K562 (cell line): ENCODE results near the gene TP73. TPM values are rescaled to one million over a fixed set of nuclear protein-coding genes. Genes with fewer than 3 reads are reported as not detected.

ENCODE experiments used
- ARID1B ChIP-seq: fragments of 450-650 bp; IDR thresholded peaks from 2 replicates; pipeline ENCODE4 v1.6.1; 2016; ENCODE audit warnings: antibody characterized with exemption, mild to moderate bottlenecking, inconsistent platforms
- E4F1 ChIP-seq: fragments of 250-450 bp; sonication (Bioruptor Pico); IDR thresholded peaks from 2 replicates; pipeline ENCODE4 v1.5.0; 2021; ENCODE audit warnings: mild to moderate bottlenecking, borderline replicate concordance
- ETS1 ChIP-seq: conservative IDR thresholded peaks from 2 replicates; pipeline ENCODE4 v1.6.1; 2011; ENCODE audit warnings: low read depth, mild to moderate bottlenecking, low read length; ENCODE audit not compliant: control insufficient read depth
- GTF2B ChIP-seq: IDR thresholded peaks from 2 replicates; pipeline ENCODE4 v1.6.1; 2011; ENCODE audit not compliant: insufficient read length; ENCODE audit errors: extremely low read depth
- GTF2E2 ChIP-seq: fragments of 200-800 bp; sonication (Bioruptor generic); IDR thresholded peaks from 2 replicates; pipeline ENCODE4 v1.6.1; 2016; ENCODE audit warnings: missing genetic modification characterization, missing compliant biosample characterization
- HCFC1 ChIP-seq: IDR thresholded peaks from 2 replicates; pipeline ENCODE4 v1.6.1; 2012; ENCODE audit warnings: low read depth, low read length, improper control_type of control experiment
- HDAC8 ChIP-seq: fragments of 450-650 bp; IDR thresholded peaks from 2 replicates; pipeline ENCODE4 v1.6.1; 2016; ENCODE audit warnings: mild to moderate bottlenecking, missing genetic modification characterization, moderate library complexity, missing compliant biosample characterization
- HEY1 ChIP-seq: fragments of 250-450 bp; sonication (Bioruptor Pico); IDR thresholded peaks from 2 replicates; pipeline ENCODE4 v1.5.0; 2020; ENCODE audit warnings: mild to moderate bottlenecking, moderate library complexity, borderline replicate concordance
- MLLT1 ChIP-seq, 2 experiments: fragments of 450-650 bp; IDR thresholded peaks; 2 replicates each; pipeline ENCODE4 v1.6.1; 2016
- RBFOX2 ChIP-seq: fragments of 200-400 bp; formaldehyde crosslinking; IDR thresholded peaks from 2 replicates; pipeline ENCODE4 v1.6.1; 2017; ENCODE audit warnings: low read depth, mild to moderate bottlenecking, low read length, moderate library complexity
- SFPQ ChIP-seq: fragments of 200-400 bp; formaldehyde crosslinking; IDR thresholded peaks from 2 replicates; pipeline ENCODE4 v1.6.1; 2017; ENCODE audit warnings: mild to moderate bottlenecking, low read depth, low read length, moderate library complexity
- SMAD1 ChIP-seq: fragments of 150-350 bp; IDR thresholded peaks from 2 replicates; pipeline ENCODE4 v1.6.1; 2014; ENCODE audit warnings: low read length, low read depth; ENCODE audit not compliant: partially characterized antibody
- ZBTB43 ChIP-seq: sonication (generic); formaldehyde crosslinking; IDR thresholded peaks from 2 replicates; pipeline ENCODE4 v1.8.0; 2023; ENCODE audit warnings: mild to moderate bottlenecking, missing genetic modification reagents
- ZNF324 ChIP-seq: fragments of 250-450 bp; sonication (Bioruptor Pico); IDR thresholded peaks from 2 replicates; pipeline ENCODE4 v1.4.0; 2020; ENCODE audit warnings: mild to moderate bottlenecking
- polyA plus RNA-seq, 8 experiments: library from polyadenylated mRNA; depleted of rRNA in 4 of 8; stranded (reverse) in 5 of 8; unstranded in 3 of 8; fragments of >200 nt; fragmentation: Nextera tagmentation in 2 of 8; fragmentation: Illumina TruSeq in 1 of 8; extraction: Ambion mirVana in 2 of 8; extraction: Trizol in 1 of 8; gene quantifications; 2 replicates each; pipeline versions ENCODE4 v1.2.1 to v1.2.3, GENCODE V29; 2011 to 2014; ENCODE audit warnings: inconsistent platforms in 1 of 8, missing spikeins in 1 of 8
- total RNA-seq, 7 experiments: library from RNA; depleted of rRNA in 6 of 7; stranded (reverse); fragments of >200 nt in 6 of 7; fragmentation: Illumina TruSeq in 2 of 7; extraction: Trizol in 2 of 7; gene quantifications; 2 replicates each; pipeline versions ENCODE4 v1.2.1 to v1.2.3, GENCODE V29; 2011 to 2021; ENCODE audit warnings: low replicate concordance in 1 of 7
- TF ChIP-seq, protein P1 (sequence below): fragments of 250-450 bp; sonication (Bioruptor Pico); IDR thresholded peaks from 2 replicates; pipeline ENCODE4 v1.9.0; 2021; ENCODE audit warnings: mild to moderate bottlenecking, inconsistent platforms

TP73 gene
- total and polyA plus RNA-seq, 9 of the 15 experiments (the other 6 are each of a cell fraction or from before 2014, with no cell fraction given) = 0.07 to 1.6 (median 0.40) TPM; not detected in 2

- TF ChIP-seq ZNF324 (CRISPR knock-in tag) (no peak), GTF2E2 (tag) (no peak), ARID1B (peak; percentile 97), SMAD1 (peak; percentile 69), ZBTB43 (no peak; the same call in 1 of the 2 replicates), MLLT1 (IDR thresholded peaks at IDR 0.05) (no peak; a peak in 1 of 4 replicates), RBFOX2 (no peak), HEY1 (CRISPR knock-in tag) (no peak), HCFC1 (no peak), GTF2B (no peak), SFPQ (no peak), E4F1 (CRISPR knock-in tag) (no peak), ETS1 (peak; percentile 49; the same call in 1 of the 2 replicates), HDAC8 (tag) (no peak)
- TF ChIP-seq, protein P1, sequence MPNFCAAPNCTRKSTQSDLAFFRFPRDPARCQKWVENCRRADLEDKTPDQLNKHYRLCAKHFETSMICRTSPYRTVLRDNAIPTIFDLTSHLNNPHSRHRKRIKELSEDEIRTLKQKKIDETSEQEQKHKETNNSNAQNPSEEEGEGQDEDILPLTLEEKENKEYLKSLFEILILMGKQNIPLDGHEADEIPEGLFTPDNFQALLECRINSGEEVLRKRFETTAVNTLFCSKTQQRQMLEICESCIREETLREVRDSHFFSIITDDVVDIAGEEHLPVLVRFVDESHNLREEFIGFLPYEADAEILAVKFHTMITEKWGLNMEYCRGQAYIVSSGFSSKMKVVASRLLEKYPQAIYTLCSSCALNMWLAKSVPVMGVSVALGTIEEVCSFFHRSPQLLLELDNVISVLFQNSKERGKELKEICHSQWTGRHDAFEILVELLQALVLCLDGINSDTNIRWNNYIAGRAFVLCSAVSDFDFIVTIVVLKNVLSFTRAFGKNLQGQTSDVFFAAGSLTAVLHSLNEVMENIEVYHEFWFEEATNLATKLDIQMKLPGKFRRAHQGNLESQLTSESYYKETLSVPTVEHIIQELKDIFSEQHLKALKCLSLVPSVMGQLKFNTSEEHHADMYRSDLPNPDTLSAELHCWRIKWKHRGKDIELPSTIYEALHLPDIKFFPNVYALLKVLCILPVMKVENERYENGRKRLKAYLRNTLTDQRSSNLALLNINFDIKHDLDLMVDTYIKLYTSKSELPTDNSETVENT (CRISPR knock-in tag) = 0 out of 2 replicates have a peak, but pooled peaks have one; percentile 28
Observed at GRCh38 chr1:3774946-3775489, 122.7 kb downstream of the TP73 start (continued).
